Endothelial cell of hepatic sinusoid (primary cell): Measurements from ENCODE around the gene COMMD2.

ENCODE experiments used
- in situ Hi-C: cut with HindIII; loops from 2 replicates; pipeline ENCODE4 v1.10.0; 2017; ENCODE audit warnings: low sequenced_read_pairs

The COMMD2 gene

GRCh38 chr3:149764302-149764701 lies 12.0 kb upstream of the COMMD2 start:
- in situ Hi-C loops, result no loop called here

- in situ Hi-C loops, result no loop called here
Measured at GRCh38 chr3:149763565-149764195, 11.4 kb upstream of the COMMD2 start.

- in situ Hi-C loops, result loop anchor here (5.0 kb wide), 1 partner anchor 104 kb away; no protein-coding TSS in a partner anchor
Measured at GRCh38 chr3:149753717-149754116, 1.4 kb upstream of the COMMD2 start.

GRCh38 chr3:149752788-149753136 lies 473 bp upstream of the COMMD2 start:
- in situ Hi-C loops, result loop anchor here (5.0 kb wide), 1 partner anchor 105 kb away; no protein-coding TSS in a partner anchor

GRCh38 chr3:149751551-149751950 lies 738 bp downstream of the COMMD2 start:
- in situ Hi-C loops, result loop anchor here (5.0 kb wide), 1 partner anchor 106 kb away; no protein-coding TSS in a partner anchor

- in situ Hi-C loops, result loop anchor here (25.0 kb wide), 1 partner anchor 232 kb away; no protein-coding TSS in a partner anchor
Measured at GRCh38 chr3:149744606-149745005, 7.7 kb downstream of the COMMD2 start.

- in situ Hi-C loops, result loop anchor here (25.0 kb wide), 1 partner anchor 232 kb away; no protein-coding TSS in a partner anchor
Measured at GRCh38 chr3:149744151-149744550, 8.1 kb downstream of the COMMD2 start.

GRCh38 chr3:149739396-149739795 lies 12.9 kb downstream of the COMMD2 start:
- in situ Hi-C loops, result loop anchor here (25.0 kb wide), 1 partner anchor 227 kb away; no protein-coding TSS in a partner anchor

GRCh38 chr3:149738876-149739275 lies 13.4 kb downstream of the COMMD2 start:
- in situ Hi-C loops, result loop anchor here (25.0 kb wide), 1 partner anchor 227 kb away; no protein-coding TSS in a partner anchor

- in situ Hi-C loops, result loop anchor here (25.0 kb wide), 1 partner anchor 225 kb away; no protein-coding TSS in a partner anchor
Measured at GRCh38 chr3:149736953-149737205, 15.4 kb downstream of the COMMD2 start.

- in situ Hi-C loops, result loop anchor here (25.0 kb wide), 1 partner anchor 224 kb away; no protein-coding TSS in a partner anchor
Measured at GRCh38 chr3:149736175-149736952, 15.9 kb downstream of the COMMD2 start.

- in situ Hi-C loops, result loop anchor here (25.0 kb wide), 1 partner anchor 220 kb away; no protein-coding TSS in a partner anchor
Measured at GRCh38 chr3:149732234-149732633, 20.1 kb downstream of the COMMD2 start.

- in situ Hi-C loops, result loop anchor here (25.0 kb wide), 1 partner anchor 215 kb away; no protein-coding TSS in a partner anchor
Measured at GRCh38 chr3:149727656-149728055, 24.6 kb downstream of the COMMD2 start.

GRCh38 chr3:149726716-149727407 lies 25.4 kb downstream of the COMMD2 start:
- in situ Hi-C loops, result loop anchor here (25.0 kb wide), 1 partner anchor 215 kb away; no protein-coding TSS in a partner anchor

- in situ Hi-C loops, result no loop called here
Measured at GRCh38 chr3:149723781-149724180, 28.5 kb downstream of the COMMD2 start.

- in situ Hi-C loops, result no loop called here
Measured at GRCh38 chr3:149720918-149721317, 31.4 kb downstream of the COMMD2 start.

- in situ Hi-C loops, result loop anchor here (5.0 kb wide), 1 partner anchor 55 kb away; no protein-coding TSS in a partner anchor
Measured at GRCh38 chr3:149717391-149718056, 34.8 kb downstream of the COMMD2 start.

- in situ Hi-C loops, result loop anchor here (5.0 kb wide), 1 partner anchor 55 kb away; no protein-coding TSS in a partner anchor
Measured at GRCh38 chr3:149716984-149717383, 35.3 kb downstream of the COMMD2 start.

- in situ Hi-C loops, result loop anchor here (5.0 kb wide), 1 partner anchor 53 kb away; no protein-coding TSS in a partner anchor
Measured at GRCh38 chr3:149715247-149715646, 37.0 kb downstream of the COMMD2 start.
